Embryonic facial prominence (tissue), 1 donor: ENCODE results near the gene ZNF324.
"Not testable (repeated sequence)": the region's sequence is repeated elsewhere in the genome, so short reads cannot be mapped to it uniquely, and the experiment has no call there.

ENCODE experiments used
- DNase-seq: peaks from one replicate; pipeline ENCODE4 v3.0.0-alpha.2; 2016; ENCODE audit errors: extremely low spot score

The ZNF324 gene

DNA sequence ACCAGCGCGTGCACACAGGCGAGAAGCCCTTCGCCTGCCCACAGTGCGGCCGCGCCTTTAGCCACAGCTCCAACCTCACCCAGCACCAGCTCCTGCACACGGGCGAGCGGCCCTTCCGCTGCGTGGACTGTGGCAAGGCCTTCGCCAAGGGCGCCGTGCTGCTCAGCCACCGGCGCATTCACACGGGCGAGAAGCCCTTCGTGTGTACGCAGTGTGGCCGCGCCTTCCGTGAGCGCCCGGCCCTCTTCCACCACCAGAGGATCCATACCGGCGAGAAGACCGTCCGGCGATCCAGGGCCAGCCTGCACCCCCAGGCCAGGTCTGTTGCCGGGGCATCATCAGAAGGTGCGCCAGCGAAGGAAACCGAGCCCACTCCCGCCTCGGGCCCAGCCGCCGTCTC, 4.9 kb downstream of the ZNF324 start:
- no peak for DNase-seq

DNA sequence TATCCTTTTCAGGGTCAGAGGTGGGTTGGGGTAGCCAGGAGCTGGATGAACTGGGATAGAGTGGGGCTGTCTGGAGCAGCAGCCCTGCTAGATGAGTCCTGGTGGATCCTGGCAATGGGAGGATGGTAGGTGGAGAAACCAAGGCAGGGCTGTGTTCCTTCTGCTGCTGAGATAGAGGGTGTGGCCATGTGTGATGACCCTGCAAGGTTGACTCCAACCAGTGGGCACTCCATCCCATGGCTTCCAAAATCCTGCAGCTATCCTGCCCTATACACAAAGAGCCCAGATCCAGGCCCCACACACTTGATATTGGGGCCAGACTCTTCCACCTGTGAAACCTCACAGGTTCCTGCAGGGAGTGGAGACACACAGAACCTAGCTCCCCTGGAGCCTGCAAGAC, 6.9 kb downstream of the ZNF324 start:
- DNase-seq = no peak

- no peak for DNase-seq
Observed at GRCh38 chr19:58474291-58474996, 7.6 kb downstream of the ZNF324 start.

DNA sequence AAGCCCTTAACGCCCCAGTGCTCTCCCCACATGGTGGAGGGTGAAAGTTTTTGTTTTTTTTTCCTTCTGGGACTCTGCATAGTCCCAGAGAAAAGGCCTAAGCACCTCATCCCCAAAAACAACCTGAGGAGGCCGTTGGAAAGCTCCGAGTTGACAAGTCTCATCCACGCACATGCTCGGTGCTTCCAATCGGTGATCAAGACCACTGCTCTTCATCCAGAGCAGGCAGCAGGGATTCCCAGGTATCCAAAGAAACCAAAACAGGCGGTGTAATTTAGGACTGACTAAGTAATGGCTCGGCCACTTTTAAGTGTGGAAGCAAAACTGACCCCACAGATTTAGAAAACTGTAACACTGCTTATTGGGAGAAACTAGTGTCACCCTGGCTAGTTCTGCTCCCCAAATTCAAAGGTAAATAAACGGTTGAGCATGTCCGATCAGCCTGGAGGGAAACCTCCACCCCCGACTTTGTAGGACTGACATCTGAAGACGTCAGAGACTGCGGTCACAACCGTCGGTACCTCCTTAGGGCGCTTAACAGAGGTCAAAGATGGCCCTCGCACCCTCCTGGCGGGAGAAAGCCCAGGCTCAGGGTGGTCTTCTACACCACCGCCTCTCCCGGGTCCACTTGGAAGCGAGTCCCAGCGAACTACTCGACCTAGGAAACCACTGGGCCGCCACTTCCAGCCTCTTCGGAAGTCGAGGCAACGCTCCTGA, 8.3 kb downstream of the ZNF324 start:
- no peak for DNase-seq

- DNase-seq = peak; percentile 90
Observed at GRCh38 chr19:58475714-58476497, 9.0 kb downstream of the ZNF324 start, which contains the start of gene ZNF446. TSS of gene ZNF446 (plus strand) at chr19:58476352. CDS start at chr19:58477219, 867 bp downstream.

DNA sequence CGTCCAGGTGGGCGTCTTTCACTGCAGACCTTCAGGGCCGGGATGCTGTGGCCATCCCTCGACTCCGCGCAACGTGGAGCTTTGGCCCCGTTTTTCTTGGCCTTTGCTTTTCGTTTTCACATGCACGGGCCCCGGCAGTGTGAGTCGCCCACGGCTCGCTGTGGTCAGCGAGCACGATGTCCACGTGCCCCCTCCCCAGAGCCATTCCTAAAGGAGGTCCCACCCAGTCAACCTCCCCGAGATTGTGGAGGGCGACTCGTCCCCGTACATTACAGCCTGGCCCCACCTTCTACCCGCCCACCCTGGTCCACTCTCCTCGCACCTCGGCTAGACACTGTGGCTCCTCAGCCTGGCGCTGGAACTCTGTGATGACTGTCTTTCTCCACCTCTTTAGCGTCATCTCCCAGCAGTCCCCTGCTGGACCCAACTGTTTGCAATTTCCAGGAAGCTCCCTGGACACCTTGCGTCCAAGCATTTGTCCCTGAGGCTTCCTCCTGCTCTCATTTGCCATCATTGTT, 9.7 kb downstream of the ZNF324 start:
- no peak for DNase-seq

- no peak for DNase-seq
Observed at GRCh38 chr19:58477130-58477529, 10.2 kb downstream of the ZNF324 start.

DNA sequence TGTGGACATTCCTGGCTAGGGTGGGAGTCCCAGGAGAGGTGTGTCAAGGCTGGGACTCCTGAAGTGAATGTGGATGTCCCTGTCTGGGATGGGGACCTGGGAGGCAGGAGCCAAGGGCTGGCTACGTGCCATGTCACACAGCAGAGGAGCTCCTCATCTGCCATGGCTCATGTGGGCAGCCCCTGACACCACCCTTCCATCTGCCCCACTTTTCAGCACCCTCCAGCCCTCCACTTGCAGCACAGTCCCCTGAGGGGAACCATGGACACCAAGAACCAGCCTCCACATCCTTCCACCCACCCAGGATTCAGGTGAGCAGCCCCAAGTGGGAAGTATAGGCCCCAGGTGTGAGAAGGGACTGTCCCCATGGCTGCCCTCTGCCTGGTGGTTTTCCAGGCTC, 11.0 kb downstream of the ZNF324 start:
- DNase-seq = no peak

- no peak for DNase-seq
Observed at GRCh38 chr19:58479303-58479702, 12.4 kb downstream of the ZNF324 start.

DNA sequence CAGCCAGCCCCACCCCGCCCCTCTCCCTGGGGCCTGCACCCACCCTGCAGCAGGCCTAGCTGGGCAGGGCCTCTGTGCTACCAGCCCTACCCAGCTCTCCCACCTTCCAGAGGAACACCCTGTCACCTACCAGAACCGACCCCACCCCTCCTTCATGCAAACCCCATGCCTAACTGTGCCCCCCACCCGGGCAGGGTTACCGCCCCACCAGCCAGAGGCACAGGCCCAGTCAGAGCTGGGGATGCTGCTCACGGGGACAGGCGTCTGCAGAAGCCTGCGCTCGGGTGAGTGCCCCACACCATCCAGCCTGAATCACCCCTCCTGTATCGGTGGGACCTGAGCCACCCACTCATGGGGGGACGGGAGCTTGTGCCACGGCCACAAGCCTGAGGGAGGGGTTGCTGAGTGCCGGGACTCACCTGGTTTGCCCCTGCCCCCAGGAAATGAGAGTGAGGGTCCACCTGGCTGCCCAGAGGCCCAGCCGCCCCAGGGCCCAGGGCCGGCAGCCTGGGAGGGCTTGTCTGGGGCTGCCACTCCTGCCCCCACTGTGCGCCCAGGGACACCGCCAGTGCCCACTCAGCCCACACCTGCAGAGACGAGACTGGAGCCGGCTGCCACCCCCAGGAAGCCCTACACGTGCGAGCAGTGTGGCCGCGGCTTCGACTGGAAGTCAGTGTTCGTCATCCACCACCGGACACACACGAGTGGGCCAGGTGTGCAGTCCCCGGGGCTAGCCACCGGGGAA, 13.0 kb downstream of the ZNF324 start:
- no peak for DNase-seq

GRCh38 chr19:58480481-58480830, 13.6 kb downstream of the ZNF324 start:
- DNase-seq = no peak

DNA sequence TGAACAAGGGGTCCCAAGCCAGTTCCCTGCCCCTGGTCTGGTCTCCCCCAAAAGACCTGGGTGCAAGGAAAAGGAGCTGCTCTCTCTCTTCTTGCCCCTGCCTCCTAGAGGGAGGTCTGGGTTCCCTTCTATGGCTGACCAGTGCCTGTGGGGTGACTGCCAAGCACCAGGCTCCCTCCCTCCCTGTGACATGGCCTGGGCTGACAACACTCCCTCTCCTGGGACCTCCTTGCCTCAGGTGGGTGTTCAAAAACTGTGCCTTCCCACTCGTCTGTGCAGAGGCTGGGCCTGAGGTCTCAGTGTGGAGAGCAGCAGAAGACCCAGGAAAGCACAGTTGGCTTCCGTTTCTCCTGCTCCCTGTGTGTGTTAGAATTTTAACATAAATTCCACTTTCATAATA, 14.0 kb downstream of the ZNF324 start:
- DNase-seq = no peak

GRCh38 chr19:58482372-58482771, 15.5 kb downstream of the ZNF324 start:
- DNase-seq = no peak

DNA sequence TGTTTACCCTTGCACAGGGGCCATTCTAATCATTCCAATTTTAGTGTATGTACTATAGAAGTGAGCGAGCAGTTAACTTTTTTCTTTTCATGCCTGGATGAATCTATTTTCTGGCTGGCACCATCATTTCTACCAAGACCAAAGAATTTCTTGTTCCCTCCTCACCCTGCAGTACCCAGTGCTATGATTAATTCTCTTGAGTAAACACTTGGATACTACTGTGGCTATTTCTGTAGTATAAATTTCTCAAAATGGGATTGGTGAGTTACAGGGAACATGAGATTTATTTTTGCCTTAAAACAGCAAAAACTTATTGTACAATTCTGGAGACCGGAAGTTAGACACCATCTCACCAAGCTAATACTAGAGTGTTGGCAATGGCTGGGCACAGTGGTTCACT, 16.9 kb downstream of the ZNF324 start:
- no peak for DNase-seq

DNA sequence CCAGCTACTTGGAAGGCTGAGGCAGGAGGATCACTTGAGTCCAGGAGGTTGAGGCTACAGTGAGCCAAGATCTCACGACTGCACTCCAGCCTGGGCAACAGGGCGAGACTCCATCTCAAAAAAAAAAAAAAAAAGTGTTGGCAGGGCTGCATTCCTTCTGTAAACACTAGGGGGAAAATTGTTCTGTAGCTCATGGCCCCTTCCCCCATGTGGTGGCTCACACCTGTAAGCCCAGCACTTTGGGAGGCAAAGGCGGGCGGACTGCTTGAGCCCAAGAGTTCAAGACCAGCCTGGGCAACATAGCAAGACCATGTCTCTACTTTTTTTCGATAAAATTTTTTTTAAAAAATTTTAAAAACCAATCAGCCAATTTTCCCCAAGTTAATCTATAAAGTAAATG, 17.5 kb downstream of the ZNF324 start:
- DNase-seq = not testable (repeated sequence)

- no peak for DNase-seq
Observed at GRCh38 chr19:58491393-58491792, 24.5 kb downstream of the ZNF324 start.

DNA sequence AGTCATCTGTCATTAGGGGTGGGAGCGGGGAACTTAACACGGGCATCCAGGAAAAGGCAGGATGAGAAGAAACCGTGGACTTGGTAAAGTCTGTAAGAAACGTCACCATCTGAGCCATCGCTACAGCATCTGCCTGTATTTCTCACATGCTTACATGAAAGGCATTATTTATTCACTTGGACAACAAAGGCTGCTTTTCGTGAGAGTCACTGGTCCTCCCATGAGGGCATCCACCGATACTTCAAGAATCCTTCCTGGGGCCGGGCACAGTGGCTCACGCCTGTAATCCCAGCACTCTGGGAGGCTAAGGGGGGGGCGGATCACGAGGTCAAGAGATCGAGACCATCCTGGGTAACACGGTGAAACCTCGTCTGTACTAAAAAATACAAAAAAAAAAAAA, 25.4 kb downstream of the ZNF324 start:
- no peak for DNase-seq

- no peak for DNase-seq
Observed at GRCh38 chr19:58497634-58498170, 30.8 kb downstream of the ZNF324 start.

GRCh38 chr19:58498316-58499020, 31.6 kb downstream of the ZNF324 start:
- no peak for DNase-seq

GRCh38 chr19:58499021-58499927, 32.4 kb downstream of the ZNF324 start:
- peak; percentile 92 for DNase-seq
